OCI-LY7 (cell line): Measurements from ENCODE around the gene RHBDL1. TPM values are rescaled to one million over a fixed set of nuclear protein-coding genes. Genes with fewer than 3 reads are reported as not detected.
A peak's percentile ranks its signal among the peaks of the same experiment; 100 is the strongest.

Experiments used
- BruUV-seq: library from RNA; stranded (reverse); fragments of 400-500 nt; replicated peaks from 2 replicates; lab custom pipeline; 2021; lab: Mats Ljungman, UMichigan
- CTCF ChIA-PET: fragments of 300-600 bp; sonication (Branson Sonifier 250); formaldehyde crosslinking; loops from one replicate; lab custom pipeline; 2022; ENCODE audit warnings: antibody characterized with exemption; ENCODE audit not compliant: unreplicated experiment; lab: Charles Lee
- POLR2A ChIA-PET: fragments of 300-600 bp; sonication (Branson Sonifier 250); formaldehyde crosslinking; loops from one replicate; lab custom pipeline; 2022; ENCODE audit warnings: antibody characterized with exemption; lab: Charles Lee
- DNase-seq: peaks from one replicate; pipeline ENCODE4 v3.0.0-alpha.2; 2015; ENCODE audit warnings: low spot score
- H2AFZ ChIP-seq: fragments of 200-600 bp; sonication (generic), shearing (Covaris generic); 2 replicates; pipeline ENCODE4 v1.6.1; 2014; ENCODE audit warnings: mild to moderate bottlenecking, antibody characterized with exemption, low read length, moderate library complexity
- H3K27ac ChIP-seq: fragments of 200-600 bp; sonication (generic); 2 replicates; pipeline ENCODE4 v1.5.1; 2014; ENCODE audit warnings: mixed run types, low read depth, mild to moderate bottlenecking, moderate library complexity, low read length, inconsistent platforms; ENCODE audit not compliant: poor library complexity, severe bottlenecking
- H3K36me3 ChIP-seq: fragments of 200-600 bp; sonication (generic); 2 replicates; pipeline ENCODE4 v1.6.1; 2014; ENCODE audit warnings: mild to moderate bottlenecking, antibody characterized with exemption, low read length, moderate library complexity, mixed read lengths; ENCODE audit not compliant: insufficient read depth
- H3K4me1 ChIP-seq: fragments of 200-600 bp; sonication (generic); 2 replicates; pipeline ENCODE4 v1.5.1; 2014; ENCODE audit warnings: mild to moderate bottlenecking, low read length; ENCODE audit not compliant: insufficient read depth, poor library complexity, severe bottlenecking
- H3K4me2 ChIP-seq: fragments of 200-600 bp; sonication (generic); 2 replicates; pipeline ENCODE4 v1.6.1; 2014; ENCODE audit warnings: mild to moderate bottlenecking, low read length
- H3K4me3 ChIP-seq: fragments of 200-600 bp; sonication (generic); 2 replicates; pipeline ENCODE4 v1.5.1; 2014; ENCODE audit warnings: mild to moderate bottlenecking, low read depth, low read length; ENCODE audit not compliant: poor library complexity, severe bottlenecking
- H3K79me2 ChIP-seq: fragments of 200-600 bp; sonication (generic); 2 replicates; pipeline ENCODE4 v1.6.1; 2016; ENCODE audit warnings: low read depth, mild to moderate bottlenecking, low read length, moderate library complexity, mixed read lengths; ENCODE audit not compliant: insufficient read depth
- H3K9me2 ChIP-seq: fragments of 200-600 bp; sonication (generic); 2 replicates; pipeline ENCODE4 v1.6.1; 2016; ENCODE audit warnings: mild to moderate bottlenecking, low read length, mixed read lengths; ENCODE audit not compliant: insufficient read depth
- H3K9me3 ChIP-seq: fragments of 200-600 bp; sonication (generic); 2 replicates; pipeline ENCODE4 v1.6.1; 2014; ENCODE audit warnings: mild to moderate bottlenecking, mixed run types, low read length, mixed read lengths
- H4K20me1 ChIP-seq: fragments of 200-600 bp; sonication (generic); 2 replicates; pipeline ENCODE4 v1.6.1; 2014; ENCODE audit warnings: mild to moderate bottlenecking, antibody characterized with exemption, low read length, moderate library complexity, mixed read lengths; ENCODE audit not compliant: insufficient read depth
- CTCF ChIP-seq: fragments of 200-600 bp; sonication (generic); conservative IDR thresholded peaks from 2 replicates; pipeline ENCODE4 v1.5.1; 2014; ENCODE audit warnings: mild to moderate bottlenecking, antibody characterized with exemption, low read length, moderate library complexity, mixed read lengths
- EZH2phosphoT487 ChIP-seq: fragments of 200-600 bp; sonication (generic); IDR thresholded peaks from 2 replicates; pipeline ENCODE4 v1.6.1; 2018; ENCODE audit warnings: low read depth, borderline replicate concordance, mild to moderate bottlenecking, mixed run types, antibody characterized with exemption, low read length, moderate library complexity, mixed read lengths
- intact Hi-C: fragments of 100-400 bp; cut with micrococcal nuclease; formaldehyde crosslinking; loops from one replicate; pipeline ENCODE4 v1.10.0; 2022; ENCODE audit not compliant: unreplicated experiment
- total RNA-seq, 2 experiments: library from RNA; depleted of rRNA in 1 of 2; stranded (reverse); fragments of >200 nt in 1 of 2; shearing (Covaris generic) in 1 of 2; gene quantifications; 2 replicates each; pipeline ENCODE4 v1.2.3, GENCODE V29; 2014 to 2022

The RHBDL1 gene
- total RNA-seq, 2 experiments from 2014 or later, result 4.2 TPM

GRCh38 chr16:715477-716199, 40.2 kb downstream of the RHBDL1 start:
- intact Hi-C loops, result no loop called here
- peak; percentile 56 for DNase-seq
- BruUV-seq, result no TSS peak

GRCh38 chr16:716200-716568, 40.7 kb downstream of the RHBDL1 start:
- Histone ChIP-seq H3K4me3 (peak overlapping the region; percentile 65), H3K79me2 (no peaks in the 10 kb centered on the region), H3K4me2 (peak overlapping the region; percentile 69), H3K9me3 (no peaks in the 10 kb centered on the region), H4K20me1 (no peaks in the 10 kb centered on the region), H3K27ac (no peak overlapping the region), H3K4me1 (peaks cover 36% of the 10 kb centered on the region), H2AFZ (no peak overlapping the region), H3K9me2 (no peaks in the 10 kb centered on the region), H3K36me3 (no peaks in the 10 kb centered on the region)
- TF ChIP-seq EZH2phosphoT487, result no peak
- TF ChIP-seq CTCF, result no peak
- ChIA-PET CTCF (interaction anchor here (0.6 to 1.0 kb wide), 5 partner anchors 32 to 260 kb away, joined by 3 to 16 read pairs (median 4); partner anchors contain the start of genes CHTF18 and RPUSD1), POLR2A (interaction anchor here (0.8 kb wide), 1 partner anchor 17 kb away, joined by 3 read pairs; no protein-coding TSS in a partner anchor)
- intact Hi-C loops, result no loop called here
- DNase-seq, result no peak
- no TSS peak for BruUV-seq

More at GRCh38 chr16:715477-716199, 40.2 kb downstream of the RHBDL1 start:
- ChIA-PET POLR2A (interaction anchor here (0.6 to 2.0 kb wide), 4 partner anchors 12 to 996 kb away, joined by 3 to 8 read pairs (median 4); partner anchors contain the start of genes CHTF18 and RPUSD1), CTCF (interaction anchor here (0.6 to 1.0 kb wide), 5 partner anchors 33 to 261 kb away, joined by 3 to 16 read pairs (median 4); partner anchors contain the start of genes CHTF18 and RPUSD1)
- Histone ChIP-seq H3K79me2 (no peaks in the 10 kb centered on the region), H3K27ac (no peak overlapping the region), H3K9me3 (no peaks in the 10 kb centered on the region), H3K4me2 (peak overlapping the region; percentile 69), H3K4me3 (peak overlapping the region; percentile 65), H2AFZ (no peak overlapping the region), H3K9me2 (no peaks in the 10 kb centered on the region), H4K20me1 (no peaks in the 10 kb centered on the region), H3K4me1 (peaks cover 36% of the 10 kb centered on the region), H3K36me3 (no peaks in the 10 kb centered on the region)
- no peak for TF ChIP-seq EZH2phosphoT487
- TF ChIP-seq CTCF, result peak; percentile 54
